Stimulated activated CD8-positive, alpha-beta memory T cell treated with anti-CD3 and anti-CD28 coated beads, Interleukin-15, amount 100 ng/mL, for 48 hours (primary cell): ENCODE measurements around the gene C12orf43.

Experiments used
- DNase-seq, 2 donors: peaks; one replicate each; pipeline ENCODE4 v3.0.0-alpha.2; 2020; ENCODE audit warnings: low read depth in 2 of 2

C12orf43 gene

DNA sequence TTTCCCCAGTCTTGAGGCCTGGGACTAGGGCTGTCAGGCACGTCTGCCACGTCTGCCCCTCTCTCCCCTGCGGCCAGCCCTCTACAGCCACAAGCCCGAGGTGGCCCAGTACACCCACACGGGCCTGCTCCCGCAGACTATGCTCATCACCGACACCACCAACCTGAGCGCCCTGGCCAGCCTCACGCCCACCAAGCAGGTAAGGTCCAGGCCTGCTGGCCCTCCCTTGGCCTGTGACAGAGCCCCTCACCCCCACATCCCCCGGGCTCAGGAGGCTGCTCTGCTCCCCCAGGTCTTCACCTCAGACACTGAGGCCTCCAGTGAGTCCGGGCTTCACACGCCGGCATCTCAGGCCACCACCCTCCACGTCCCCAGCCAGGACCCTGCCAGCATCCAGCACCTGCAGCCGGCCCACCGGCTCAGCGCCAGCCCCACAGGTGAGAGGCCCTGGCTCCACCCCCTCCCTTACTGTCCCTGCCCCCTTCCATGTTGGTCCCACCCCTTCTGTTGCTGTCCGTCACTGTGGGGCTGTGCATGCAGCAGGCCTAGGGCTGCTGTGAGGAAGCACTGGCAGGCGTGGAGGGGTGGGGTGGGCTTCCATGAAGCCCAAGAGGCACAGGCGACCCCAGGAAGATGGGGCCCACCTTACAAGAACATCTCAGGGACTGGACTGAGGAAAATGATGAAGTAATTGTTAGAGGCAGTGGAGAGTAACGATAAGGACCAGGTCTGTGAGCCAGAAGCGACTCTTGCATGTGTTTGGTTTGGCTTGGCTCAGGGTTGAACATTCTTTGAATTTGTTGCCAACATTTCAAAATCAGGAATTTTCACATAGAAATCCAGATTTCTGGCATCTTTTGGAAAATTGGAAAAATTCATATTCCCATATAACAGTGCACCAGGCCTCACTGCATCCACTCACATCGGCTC lies 16.8 kb downstream of the C12orf43 start:
- no peak for DNase-seq

DNA sequence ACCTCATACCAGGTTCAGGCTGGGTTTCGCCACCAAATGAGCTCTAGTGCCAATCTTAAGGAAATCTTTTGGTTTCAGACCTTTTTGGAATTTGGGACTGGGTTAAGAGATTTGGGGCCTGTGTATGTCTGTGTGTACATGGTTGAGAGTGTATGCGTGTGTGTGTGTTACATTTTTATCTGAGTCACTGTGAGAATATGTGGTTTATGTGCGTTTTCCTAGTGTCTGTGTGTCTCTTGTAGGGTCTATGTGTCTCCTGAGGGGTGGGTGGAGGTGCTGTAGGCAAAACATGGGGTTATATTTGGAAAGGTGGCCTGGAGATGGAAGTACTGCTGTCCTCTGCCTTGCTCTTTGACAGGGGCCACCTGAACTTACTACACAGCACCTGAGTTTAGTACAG lies 17.9 kb downstream of the C12orf43 start:
- no peak for DNase-seq

DNA sequence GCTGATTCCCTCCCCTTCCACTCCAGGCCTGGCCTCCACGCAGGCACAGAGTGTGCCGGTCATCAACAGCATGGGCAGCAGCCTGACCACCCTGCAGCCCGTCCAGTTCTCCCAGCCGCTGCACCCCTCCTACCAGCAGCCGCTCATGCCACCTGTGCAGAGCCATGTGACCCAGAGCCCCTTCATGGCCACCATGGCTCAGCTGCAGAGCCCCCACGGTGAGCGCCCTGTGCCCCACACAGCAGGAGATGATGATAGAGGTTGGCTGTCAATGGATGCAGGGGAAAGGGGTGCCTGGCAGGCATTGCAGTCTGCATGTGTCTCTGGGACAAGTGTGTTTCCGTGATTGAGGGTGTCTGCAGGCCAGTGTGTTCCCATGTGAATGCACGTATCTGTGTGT lies 18.8 kb downstream of the C12orf43 start:
- no peak for DNase-seq

DNA sequence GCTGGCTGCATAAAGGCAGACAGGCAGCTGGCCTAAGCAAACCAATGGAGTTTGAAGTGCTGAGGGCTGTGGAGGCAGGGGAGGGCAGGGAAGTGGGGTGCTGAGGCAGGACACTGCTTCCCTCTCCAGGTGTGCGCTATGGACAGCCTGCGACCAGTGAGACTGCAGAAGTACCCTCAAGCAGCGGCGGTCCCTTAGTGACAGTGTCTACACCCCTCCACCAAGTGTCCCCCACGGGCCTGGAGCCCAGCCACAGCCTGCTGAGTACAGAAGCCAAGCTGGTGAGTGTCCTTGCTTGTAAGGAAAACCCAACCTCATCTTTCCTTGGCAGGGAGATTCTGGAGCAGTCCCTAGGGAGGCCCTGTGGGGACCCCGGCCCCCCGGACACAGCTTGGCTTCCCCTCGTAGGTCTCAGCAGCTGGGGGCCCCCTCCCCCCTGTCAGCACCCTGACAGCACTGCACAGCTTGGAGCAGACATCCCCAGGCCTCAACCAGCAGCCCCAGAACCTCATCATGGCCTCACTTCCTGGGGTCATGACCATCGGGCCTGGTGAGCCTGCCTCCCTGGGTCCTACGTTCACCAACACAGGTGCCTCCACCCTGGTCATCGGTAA lies 20.0 kb downstream of the C12orf43 start:
- no peak for DNase-seq

GRCh38 chr12:120994589-120995337 lies 21.5 kb downstream of the C12orf43 start:
- no peak for DNase-seq

DNA sequence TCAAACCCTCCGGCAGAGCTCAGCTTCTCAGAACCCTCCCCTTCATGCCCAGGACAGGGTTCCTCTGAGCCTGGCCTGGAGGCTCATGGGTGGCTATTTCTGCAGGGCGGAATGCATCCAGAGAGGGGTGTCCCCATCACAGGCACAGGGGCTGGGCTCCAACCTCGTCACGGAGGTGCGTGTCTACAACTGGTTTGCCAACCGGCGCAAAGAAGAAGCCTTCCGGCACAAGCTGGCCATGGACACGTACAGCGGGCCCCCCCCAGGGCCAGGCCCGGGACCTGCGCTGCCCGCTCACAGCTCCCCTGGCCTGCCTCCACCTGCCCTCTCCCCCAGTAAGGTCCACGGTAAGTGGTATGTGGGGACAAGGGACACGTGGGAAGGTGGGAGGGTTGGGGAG lies 22.2 kb downstream of the C12orf43 start:
- DNase-seq, result no peak

- DNase-seq, result no peak
These were observed 22.8 kb downstream of the C12orf43 start for GRCh38 chr12:120993496-120993895.

- no peak for DNase-seq
These were observed 23.3 kb downstream of the C12orf43 start for GRCh38 chr12:120992989-120993388.

- DNase-seq, result no peak
These were observed 24.3 kb downstream of the C12orf43 start for GRCh38 chr12:120991965-120992364.

DNA sequence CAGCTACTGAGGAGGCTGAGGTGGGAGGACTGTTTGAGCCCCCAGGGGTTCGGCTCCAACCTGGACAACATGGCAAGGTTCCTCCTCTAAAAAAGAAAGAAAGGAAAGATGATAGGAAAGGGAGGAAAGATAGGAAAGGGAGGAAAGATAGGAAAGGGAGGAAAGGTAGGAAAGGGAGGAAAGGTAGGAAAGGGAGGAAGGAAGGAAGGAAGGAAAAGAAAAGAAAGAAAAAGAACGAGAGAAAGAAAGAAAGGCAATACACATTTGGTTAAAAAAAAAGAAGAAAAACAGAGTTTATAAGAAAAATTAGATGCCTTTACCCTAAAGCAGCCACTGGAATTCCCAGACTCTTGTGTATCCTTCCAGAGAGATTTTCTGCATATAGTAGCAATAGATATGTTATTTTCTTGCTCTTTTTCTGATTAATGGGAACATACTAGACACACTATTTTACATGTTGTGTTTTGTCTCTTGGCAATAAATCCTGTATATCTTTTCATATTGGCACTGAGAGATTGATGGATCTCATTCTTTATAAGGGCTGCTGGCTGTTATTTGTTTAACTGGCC lies 25.7 kb downstream of the C12orf43 start:
- DNase-seq, result no peak

- DNase-seq, result no peak
These were observed 26.6 kb downstream of the C12orf43 start for GRCh38 chr12:120989687-120990086.

- no peak for DNase-seq
These were observed 27.6 kb downstream of the C12orf43 start for GRCh38 chr12:120988658-120989057.

DNA sequence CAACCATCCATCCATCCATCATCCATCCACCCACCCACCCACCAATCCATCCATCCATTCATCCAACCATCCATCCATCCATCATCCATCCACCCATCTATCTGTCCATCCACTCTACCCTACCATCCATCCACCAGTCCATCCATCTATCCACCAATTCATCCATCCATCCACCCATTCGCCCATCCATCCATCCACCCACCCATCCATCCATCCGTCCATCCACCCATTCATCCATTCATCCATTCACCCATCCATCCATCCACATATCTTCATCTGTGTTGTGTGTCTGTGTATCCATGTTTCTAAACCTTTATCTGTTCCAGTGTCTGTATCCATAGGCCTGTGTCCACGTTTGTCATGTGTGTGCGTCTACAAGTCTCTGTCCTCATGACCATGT lies 28.1 kb downstream of the C12orf43 start:
- DNase-seq, result no peak

DNA sequence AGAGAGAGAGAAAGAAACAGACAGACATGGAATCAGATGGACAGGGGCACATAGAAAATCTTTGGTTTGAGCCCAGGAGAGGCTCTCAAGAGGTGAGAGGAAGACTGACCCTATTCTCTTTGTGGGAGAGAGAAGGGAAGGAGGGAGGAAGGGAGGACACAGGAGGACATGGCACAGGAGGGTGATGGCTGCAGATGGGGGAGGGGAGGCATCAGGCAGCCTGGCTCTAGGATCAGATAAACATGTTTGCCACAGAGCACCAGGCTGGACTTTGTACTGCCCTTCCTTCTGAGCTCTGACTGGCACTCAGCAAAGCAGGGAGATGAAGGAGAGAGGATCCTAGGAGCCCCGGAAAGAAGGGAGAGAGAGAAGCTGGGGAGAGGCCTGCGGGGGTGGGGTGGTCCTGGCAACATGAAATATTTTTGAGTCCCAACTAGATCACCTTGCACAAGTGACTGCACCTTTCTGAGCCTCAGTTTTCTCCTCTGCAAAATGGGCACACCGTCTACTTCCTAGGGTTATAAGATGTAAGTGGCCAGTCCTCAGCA lies 31.9 kb downstream of the C12orf43 start:
- no peak for DNase-seq

- DNase-seq, result no peak
These were observed 32.5 kb downstream of the C12orf43 start for GRCh38 chr12:120983759-120984158.

- DNase-seq, result no peak
These were observed 33.6 kb downstream of the C12orf43 start for GRCh38 chr12:120982659-120983058.

GRCh38 chr12:120981407-120981941 lies 34.8 kb downstream of the C12orf43 start:
- DNase-seq, result no peak

- no peak for DNase-seq
These were observed 35.4 kb downstream of the C12orf43 start for GRCh38 chr12:120980800-120981368.

DNA sequence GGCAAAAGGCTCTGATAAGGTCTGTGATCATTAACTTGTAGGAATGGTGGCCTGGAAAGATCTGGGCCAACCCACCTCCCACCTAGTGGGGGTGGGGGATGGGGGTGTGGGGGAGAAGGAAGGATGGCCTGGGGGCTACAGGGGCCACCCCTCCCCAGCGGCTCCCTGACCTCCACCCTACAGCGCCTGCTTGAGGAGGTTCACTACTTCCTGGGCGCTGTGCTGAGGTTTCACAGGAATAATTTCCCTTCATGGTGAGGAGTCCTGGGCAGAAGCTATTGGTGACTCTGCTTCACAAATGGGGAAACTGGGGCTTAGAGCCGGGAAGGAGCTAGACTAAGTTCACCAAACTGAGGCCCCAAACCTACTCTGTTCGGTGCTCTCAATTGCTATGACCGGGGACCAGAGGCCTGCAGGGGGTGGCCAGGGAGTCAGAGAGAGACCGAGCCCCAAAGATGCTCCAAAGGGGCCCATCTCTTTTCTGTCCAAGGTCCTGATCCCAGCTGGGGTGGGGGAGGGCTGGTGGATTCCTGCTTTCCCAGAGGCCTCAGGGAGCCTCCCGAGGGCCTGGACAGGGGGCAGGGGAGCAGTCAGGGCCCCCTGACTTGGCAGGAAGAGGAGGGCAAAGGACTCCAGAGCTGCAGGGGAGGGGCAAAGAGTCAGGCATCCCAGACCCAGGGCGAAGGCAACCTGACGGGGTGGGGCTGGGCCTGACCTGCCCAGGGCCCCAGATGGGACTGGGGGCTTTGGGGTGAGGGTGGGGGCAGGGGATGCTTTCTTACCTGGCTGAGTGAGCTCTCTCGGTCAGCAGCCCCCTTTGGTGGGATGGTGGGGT lies 36.2 kb downstream of the C12orf43 start:
- no peak for DNase-seq

GRCh38 chr12:120979220-120979861 lies 36.9 kb downstream of the C12orf43 start:
- no peak for DNase-seq
